Mucosa of gallbladder (tissue), 1 donor: ENCODE measurements around the gene SIPA1L3. TPM values are rescaled to one million over a fixed set of nuclear protein-coding genes. Genes with fewer than 3 reads are reported as not detected.
"Not testable (repeated sequence)": the region's sequence is repeated elsewhere in the genome, so short reads cannot be mapped to it uniquely, and the experiment has no call there.

ENCODE experiments used
- DNase-seq: peaks from one replicate; pipeline ENCODE4 v3.0.0-alpha.2; 2020; ENCODE audit warnings: low spot score
- total RNA-seq: library from RNA; stranded (reverse); gene quantifications from one replicate; pipeline ENCODE4 v1.2.1, GENCODE V29; 2021
- donor health status: DM: no; HTN: no; CAD: no.

SIPA1L3 gene
- total RNA-seq, 1 donor from 2014 or later = 74.6 TPM

- DNase-seq = no peak
These were observed 306.5 kb downstream of the SIPA1L3 start for GRCh38 chr19:38213469-38213868.

DNA sequence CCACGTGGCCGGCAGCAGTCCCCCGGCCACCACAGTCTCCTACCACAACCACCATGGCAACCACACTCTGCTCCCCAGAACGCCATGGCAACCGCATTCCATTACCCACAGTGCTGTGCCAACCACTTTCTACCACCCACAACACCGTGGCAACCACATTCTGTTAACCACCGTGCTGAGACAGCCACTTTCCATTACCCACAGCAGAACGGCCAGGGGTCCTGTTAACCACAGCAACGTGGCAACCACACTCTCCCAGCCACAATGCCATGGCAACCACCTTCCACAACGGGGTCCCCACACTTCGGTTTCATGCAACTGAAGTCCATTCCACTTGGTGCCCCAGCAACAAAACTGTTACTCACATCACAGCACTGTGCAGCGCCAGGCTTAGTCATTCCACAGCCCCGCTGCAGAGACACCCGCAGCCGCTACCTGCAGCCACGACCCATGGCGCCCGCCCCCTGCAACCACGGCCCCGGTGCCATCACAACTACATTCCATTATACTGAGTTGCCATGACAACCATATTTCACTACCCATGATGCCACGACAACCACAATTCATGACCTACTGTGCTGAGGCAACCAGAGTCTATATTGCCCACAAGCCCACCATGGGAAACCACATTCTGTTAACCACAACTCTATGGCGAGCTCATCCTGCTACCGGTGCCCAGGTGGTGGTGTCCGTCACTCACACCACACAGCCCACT is 307.1 kb downstream of the SIPA1L3 start:
- DNase-seq = no peak

DNA sequence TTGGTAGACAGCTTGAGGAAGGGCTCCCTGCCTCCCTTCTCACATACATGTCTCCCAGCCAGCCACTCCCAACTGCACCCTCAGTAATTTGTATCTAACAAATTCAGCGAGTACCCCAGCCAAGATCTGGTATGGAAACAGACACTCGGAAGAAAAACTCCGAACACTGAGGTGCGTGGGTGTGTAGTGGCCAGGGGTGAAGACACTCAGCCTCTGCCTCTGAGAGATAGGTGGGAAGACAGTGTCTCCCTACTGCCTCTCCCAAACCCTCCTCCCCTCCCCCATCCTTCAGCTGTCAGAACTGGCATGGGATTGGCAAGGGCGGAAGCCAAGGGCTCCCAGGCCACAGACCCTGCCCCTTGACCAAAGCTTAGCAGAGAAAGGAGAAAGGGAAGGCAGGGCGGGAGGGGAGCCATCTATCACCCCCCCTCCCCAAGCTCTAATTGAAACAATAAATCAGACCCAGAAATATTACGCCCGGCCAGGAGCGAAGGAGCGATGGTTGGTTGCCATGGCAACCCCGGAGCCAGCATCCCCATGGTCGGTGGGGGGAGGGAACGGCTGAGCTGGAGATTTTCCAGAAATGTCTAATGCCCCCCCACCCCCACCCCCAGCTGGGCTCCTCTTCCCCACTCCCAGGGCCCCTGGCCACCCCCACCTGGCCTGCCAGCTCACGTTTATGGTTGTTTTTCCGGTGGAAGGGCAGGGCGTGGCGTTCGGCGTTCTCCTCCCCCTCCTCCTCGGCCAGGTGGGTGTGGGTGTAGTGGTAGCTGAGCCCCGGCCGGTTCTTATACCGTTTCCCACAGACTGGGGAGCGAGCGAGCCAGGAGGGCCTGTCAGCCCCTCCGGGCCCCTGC is 310.0 kb downstream of the SIPA1L3 start:
- no peak for DNase-seq

DNA sequence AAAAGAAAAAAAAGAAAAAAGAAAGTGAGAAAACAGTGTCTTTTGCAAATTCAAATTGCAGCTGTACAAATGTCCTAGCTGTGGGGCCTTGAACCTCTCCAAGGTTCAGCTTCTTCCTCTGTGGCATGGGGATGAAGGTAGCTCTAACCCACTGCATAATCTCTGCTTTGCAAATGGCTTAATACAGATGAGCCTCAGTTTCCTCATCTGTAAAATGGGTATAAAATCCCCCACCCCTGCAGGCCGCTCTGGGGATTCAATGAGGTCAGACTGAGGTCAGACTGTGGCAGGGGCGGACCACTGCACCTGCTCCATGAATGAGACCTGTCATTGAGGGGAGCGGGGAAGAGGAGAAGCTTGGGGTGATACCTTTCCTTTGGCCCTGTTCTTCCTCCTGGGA is 311.2 kb downstream of the SIPA1L3 start:
- DNase-seq = no peak

- no peak for DNase-seq
These were observed 312.2 kb downstream of the SIPA1L3 start for GRCh38 chr19:38219221-38219620.

- DNase-seq = no peak
These were observed 314.4 kb downstream of the SIPA1L3 start for GRCh38 chr19:38221421-38221820.

- DNase-seq = no peak
These were observed 315.2 kb downstream of the SIPA1L3 start for GRCh38 chr19:38221919-38222830.

DNA sequence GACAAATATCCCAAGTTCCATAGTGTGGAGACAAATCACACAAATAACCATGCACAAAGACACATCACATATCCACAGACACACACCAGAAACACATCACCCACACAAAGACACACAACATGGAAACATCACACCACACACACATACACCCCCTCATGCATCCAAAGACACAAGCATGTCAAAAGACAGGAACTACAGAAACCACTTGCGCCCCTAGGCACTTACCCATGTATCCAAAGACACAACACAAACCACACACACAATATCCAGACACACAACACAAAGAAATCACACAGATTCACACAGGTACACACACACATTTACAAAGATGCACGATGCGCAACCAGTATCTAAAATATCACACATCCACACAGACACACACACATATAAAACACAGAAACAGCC is 316.1 kb downstream of the SIPA1L3 start:
- DNase-seq = no peak

DNA sequence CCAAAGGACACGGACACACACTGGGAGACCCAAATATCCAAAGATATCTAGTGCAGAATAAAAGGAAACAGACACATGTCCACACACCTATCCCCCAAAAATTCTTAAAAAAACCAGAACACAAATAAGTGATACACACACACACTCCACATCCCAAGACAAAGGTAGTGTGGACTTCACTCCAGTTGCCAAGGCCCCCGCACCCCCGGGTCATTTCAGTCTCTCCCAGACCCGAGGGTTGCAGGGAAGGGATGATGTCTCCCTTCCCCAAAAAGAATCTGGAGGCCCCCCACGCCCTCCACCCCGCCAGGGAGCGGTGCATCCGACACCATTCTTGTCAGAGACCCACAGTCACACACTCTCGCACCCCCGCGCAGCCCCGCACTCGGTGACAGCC is 316.6 kb downstream of the SIPA1L3 start:
- DNase-seq = no peak

- no peak for DNase-seq
These were observed 317.2 kb downstream of the SIPA1L3 start, which contains the start of gene DPF1 for GRCh38 chr19:38224014-38224862. DPF1 (minus strand) TSS chr19:38224222; CDS start chr19:38224142, 80 bp downstream.

DNA sequence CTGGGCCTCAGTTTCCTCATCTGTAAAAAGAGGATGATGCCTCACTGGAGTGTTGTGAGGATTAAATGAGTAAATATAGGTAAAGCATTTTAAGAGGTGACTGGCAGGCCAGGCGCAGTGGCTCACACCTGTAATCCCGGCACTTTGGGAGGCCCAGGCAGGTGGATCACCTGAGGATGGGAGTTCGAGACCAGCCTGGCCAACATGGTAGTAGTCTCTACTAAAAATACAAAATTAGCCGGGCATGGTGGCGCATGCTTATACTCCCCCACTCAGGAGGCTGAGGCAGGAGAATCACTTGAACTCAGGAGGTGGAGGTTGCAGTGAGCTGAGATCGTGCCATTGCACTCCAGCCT is 317.8 kb downstream of the SIPA1L3 start:
- not testable (repeated sequence) for DNase-seq

GRCh38 chr19:38227287-38228004 is 320.4 kb downstream of the SIPA1L3 start:
- DNase-seq = no peak

DNA sequence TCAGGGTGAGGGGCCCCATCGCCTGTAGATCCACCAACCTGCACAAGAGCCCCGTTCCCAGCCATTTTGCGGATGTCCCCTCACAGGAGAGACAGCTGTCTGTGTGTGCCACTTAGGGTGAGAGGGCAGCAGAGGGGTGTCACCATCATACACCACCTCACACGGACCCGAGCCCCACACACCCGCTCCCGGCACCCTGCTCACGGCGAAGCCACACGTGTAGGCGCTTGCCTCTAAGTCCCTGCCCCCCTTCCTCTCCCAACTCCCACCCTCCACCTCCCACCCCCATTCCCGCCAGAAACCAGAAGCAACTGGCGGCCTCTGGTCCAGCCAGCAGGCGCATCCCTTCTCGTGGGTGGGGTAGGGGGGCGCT is 321.0 kb downstream of the SIPA1L3 start:
- no peak for DNase-seq

- no peak for DNase-seq
These were observed 321.8 kb downstream of the SIPA1L3 start for GRCh38 chr19:38228491-38229439.

DNA sequence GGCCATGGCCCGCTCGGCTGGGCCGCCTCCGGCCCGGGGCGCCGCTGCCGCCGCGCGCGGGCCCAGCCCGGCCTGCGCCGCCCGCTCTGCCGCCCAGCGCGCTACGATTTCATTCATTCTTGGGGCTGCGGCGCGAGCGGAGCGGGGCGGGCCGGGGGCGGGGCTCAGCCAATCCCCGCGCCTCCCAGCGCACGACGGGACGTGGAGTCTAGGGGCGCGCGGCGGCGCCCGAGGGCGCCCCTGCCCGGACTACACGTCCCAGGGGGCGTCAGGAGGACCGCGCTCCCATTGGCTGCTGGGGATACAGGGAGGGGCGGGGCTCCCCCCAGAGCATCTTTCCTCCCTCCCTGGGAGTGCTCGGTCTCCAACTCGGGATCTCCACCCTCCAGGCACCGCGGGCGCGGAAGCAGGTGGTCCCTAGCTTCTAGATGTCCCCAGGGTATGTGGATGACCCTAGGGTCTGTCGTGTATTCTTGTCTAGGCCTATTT is 322.6 kb downstream of the SIPA1L3 start:
- peak; percentile 32 for DNase-seq

DNA sequence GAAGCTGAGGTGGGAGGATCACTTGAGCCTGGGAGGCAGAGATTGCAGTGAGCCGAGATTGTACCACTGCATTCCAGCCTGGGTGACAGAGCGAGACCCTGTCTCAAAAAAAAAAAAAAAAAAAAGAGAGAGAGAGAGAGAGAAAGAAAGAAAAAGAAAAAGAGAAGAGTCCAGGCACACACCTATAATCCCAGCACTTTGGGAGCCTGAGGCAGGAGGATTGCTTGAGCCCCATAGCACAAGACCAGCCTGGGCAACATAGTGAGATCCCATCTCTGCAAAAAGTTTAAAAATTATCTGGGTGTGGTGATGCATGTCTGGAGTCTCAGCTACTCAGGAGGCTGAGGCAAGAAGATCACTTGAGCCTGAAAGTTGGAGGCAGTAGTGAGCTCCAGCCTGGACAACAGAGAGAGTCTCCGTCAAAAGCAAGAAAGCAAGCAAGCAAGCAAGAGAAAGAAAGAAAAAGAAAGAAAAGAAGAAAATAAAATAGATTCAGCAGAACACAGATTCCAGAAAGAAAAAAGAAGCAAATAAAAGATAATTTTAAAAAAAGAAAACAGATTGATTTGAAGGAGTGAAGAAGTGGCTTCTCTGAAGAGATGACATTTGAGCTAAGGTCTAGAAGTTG is 323.6 kb downstream of the SIPA1L3 start:
- not testable (repeated sequence) for DNase-seq

DNA sequence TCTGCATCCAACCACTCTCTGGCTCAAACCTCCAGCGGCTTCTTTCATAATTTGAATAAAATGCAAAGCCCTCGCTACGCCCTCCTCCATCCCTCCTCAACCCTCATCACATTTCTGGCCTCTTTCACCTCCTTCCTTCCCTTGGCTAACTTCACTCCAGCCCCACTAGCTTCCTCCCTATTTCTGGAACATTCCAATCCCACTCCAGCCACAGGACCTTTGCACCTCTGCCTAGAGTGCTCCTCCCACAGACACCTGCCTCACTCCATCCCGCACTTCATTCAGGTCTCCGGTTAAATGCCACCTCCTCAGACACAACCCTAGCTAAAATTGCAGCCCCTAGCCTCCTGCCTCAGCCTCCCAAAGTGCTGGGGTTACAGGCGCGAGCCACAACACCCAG is 324.9 kb downstream of the SIPA1L3 start:
- DNase-seq = no peak

GRCh38 chr19:38233740-38234251 is 326.8 kb downstream of the SIPA1L3 start:
- peak; percentile 83 for DNase-seq
